Activated T-helper 2 cell treated with anti-CD3 and anti-CD28 coated beads, Interferon-gamma antibody, Interleukin-2, Interleukin-4, amounts not matched to agents 10 μg/mL and 5 μg/mL and 100 μg/mL, durations not matched to agents 14 hours and 24 hours and 36 hours (primary cell): ENCODE measurements around the gene CLTRN. TPM values are rescaled to one million over a fixed set of nuclear protein-coding genes. Genes with fewer than 3 reads are reported as not detected.
"Not testable (repeated sequence)": the region's sequence is repeated elsewhere in the genome, so short reads cannot be mapped to it uniquely, and the experiment has no call there.

Source experiments
- DNase-seq: peaks from one replicate; pipeline ENCODE4 v3.0.0; 2021; ENCODE audit warnings: low spot score
- H3K27ac Mint-ChIP-seq: one replicate; pipeline ENCODE4 v1.8.0; 2021; ENCODE audit warnings: mixed read lengths
- H3K27me3 Mint-ChIP-seq: one replicate; pipeline ENCODE4 v1.8.0; 2021; ENCODE audit warnings: low read depth, mixed read lengths
- H3K36me3 Mint-ChIP-seq: one replicate; pipeline ENCODE4 v1.8.0; 2021; ENCODE audit warnings: low read depth, mixed read lengths
- H3K4me1 Mint-ChIP-seq: one replicate; pipeline ENCODE4 v1.8.0; 2021; ENCODE audit warnings: low read depth, mixed read lengths
- H3K4me3 Mint-ChIP-seq: one replicate; pipeline ENCODE4 v1.8.0; 2021; ENCODE audit warnings: low read depth, mild to moderate bottlenecking, moderate library complexity, mixed read lengths
- H3K9me3 Mint-ChIP-seq: one replicate; pipeline ENCODE4 v1.8.0; 2021; ENCODE audit warnings: mixed read lengths
- intact Hi-C: fragments of 100-400 bp; cut with micrococcal nuclease; formaldehyde crosslinking; loops from one replicate; pipeline ENCODE4 v1.15.1; 2023
- total RNA-seq: library from RNA; stranded (reverse); gene quantifications from 2 replicates; pipeline ENCODE4 v1.2.3, GENCODE V29; 2022

CLTRN gene
- total RNA-seq, result 0.23 and 0.25 TPM in 2 replicates

GRCh38 chrX:15664487-15665444 is at the start of gene CLTRN:
Gene CLTRN (minus strand): TSS chrX:15664805. CDS start chrX:15664775, 30 bp downstream.
- Mint-ChIP-seq H3K27ac (no peak within 1 kb of the TSS), H3K4me1 (no peaks in the 10 kb centered on the region), H3K9me3 (no peaks in the 10 kb centered on the region), H3K4me3 (no peak within 1 kb of the TSS), H3K27me3 (peaks cover 12% of the 10 kb centered on the region), H3K36me3 (no peaks in the 10 kb centered on the region)
- DNase-seq, result no peak
- intact Hi-C loops, result no loop called here

DNA sequence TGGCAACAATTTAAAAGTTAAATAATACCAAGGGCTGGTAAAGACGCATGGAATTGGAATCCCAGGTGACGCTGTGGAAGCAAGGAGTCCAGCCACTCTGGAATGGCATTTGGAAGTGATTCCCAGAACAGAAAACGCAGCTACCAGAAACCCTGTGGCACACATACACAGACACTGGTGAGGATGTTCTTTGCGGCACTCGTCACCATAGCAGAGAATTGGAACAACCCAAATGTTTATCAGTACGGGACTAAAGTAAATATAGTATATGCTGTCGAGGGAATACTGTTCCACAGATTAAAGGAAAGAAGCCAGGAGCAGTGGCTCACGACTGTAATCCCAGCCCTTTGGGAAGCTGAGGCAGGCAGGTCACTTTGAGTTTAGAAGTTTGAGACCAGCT is 39.7 kb upstream of the CLTRN start:
- H3K27me3 Mint-ChIP-seq, H3K9me3 Mint-ChIP-seq, H3K27ac Mint-ChIP-seq, H3K36me3 Mint-ChIP-seq, H3K4me3 Mint-ChIP-seq, H3K4me1 Mint-ChIP-seq, intact Hi-C loops, DNase-seq: not testable (repeated sequence)

GRCh38 chrX:15703809-15704208 is 39.2 kb upstream of the CLTRN start:
- H3K4me1 Mint-ChIP-seq, H3K9me3 Mint-ChIP-seq, H3K36me3 Mint-ChIP-seq, H3K27me3 Mint-ChIP-seq, intact Hi-C loops, DNase-seq, H3K4me3 Mint-ChIP-seq, H3K27ac Mint-ChIP-seq: not testable (repeated sequence)

GRCh38 chrX:15702488-15703371 is 38.1 kb upstream of the CLTRN start:
- DNase-seq, result no peak
- Mint-ChIP-seq H3K9me3 (no peaks in the 10 kb centered on the region), H3K27ac (no peak overlapping the region), H3K4me1 (no peaks in the 10 kb centered on the region), H3K27me3 (no peaks in the 10 kb centered on the region), H3K4me3 (no peak overlapping the region), H3K36me3 (peaks cover 7% of the 10 kb centered on the region)
- intact Hi-C loops, result no loop called here

GRCh38 chrX:15696516-15696915 is 31.9 kb upstream of the CLTRN start:
- no peaks in the 10 kb centered on the region for H3K9me3 Mint-ChIP-seq

GRCh38 chrX:15694941-15695451 is 30.4 kb upstream of the CLTRN start:
- no peak overlapping the region for H3K27ac Mint-ChIP-seq

More at GRCh38 chrX:15696516-15696915, 31.9 kb upstream of the CLTRN start:
- H3K27me3 Mint-ChIP-seq, result no peaks in the 10 kb centered on the region
- intact Hi-C loops, result no loop called here
- peaks cover 23% of the 10 kb centered on the region for H3K36me3 Mint-ChIP-seq
- no peak overlapping the region for H3K4me3 Mint-ChIP-seq
- H3K4me1 Mint-ChIP-seq, result peaks cover 2% of the 10 kb centered on the region
- H3K27ac Mint-ChIP-seq, result no peak overlapping the region
- DNase-seq, result no peak

DNA sequence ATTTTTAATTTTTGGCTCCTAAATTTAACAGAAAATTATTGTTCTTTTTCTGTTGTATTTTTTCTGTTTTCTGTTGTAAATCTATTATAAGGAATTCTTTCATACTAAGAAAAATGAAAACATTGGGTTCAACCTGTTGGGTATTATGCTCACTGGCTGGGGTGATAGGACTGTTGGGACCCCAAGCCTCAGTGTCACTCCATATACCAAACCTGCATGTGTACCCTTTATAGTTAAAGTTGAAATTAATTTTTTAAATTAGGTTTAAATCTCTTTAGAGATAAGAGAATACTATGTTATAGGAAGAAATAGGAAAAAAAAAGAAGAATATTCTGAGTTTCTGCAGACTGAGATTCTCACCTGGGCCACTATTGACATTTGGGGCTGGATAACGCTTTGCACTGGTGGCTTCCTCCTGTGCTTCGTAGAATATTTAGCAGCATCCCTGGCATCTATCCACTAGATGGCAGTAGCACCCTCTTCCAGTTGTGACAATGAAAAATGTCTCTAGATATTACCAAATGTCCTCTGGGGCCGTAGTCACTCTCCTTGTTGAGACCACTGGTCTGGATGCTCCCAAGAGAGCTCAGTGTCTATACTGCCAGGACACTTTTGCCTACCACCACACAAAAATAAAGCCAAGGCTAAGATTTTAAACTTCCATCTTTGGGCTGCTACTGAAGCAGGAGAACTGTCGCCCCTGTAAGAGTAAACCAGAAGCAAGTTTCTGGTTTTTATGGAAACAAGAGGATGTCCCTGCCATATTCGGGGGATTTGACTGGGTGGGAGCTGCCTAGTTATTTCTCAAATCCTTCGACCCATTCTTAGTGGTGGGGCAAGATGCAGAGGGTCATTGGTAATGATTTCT is 22.4 kb upstream of the CLTRN start:
- Mint-ChIP-seq H3K4me3 (no peak overlapping the region), H3K27me3 (no peaks in the 10 kb centered on the region), H3K36me3 (peaks cover 11% of the 10 kb centered on the region), H3K4me1 (peaks cover 4% of the 10 kb centered on the region), H3K27ac (no peak overlapping the region), H3K9me3 (no peaks in the 10 kb centered on the region)
- DNase-seq, result peak; percentile 37
- intact Hi-C loops, result loop anchor here (1.0 to 10.0 kb wide), 3 partner anchors 63 to 288 kb away; no protein-coding TSS in a partner anchor

More at GRCh38 chrX:15694941-15695451, 30.4 kb upstream of the CLTRN start:
- H3K4me3 Mint-ChIP-seq, result no peak overlapping the region
- DNase-seq, result no peak
- no peaks in the 10 kb centered on the region for H3K27me3 Mint-ChIP-seq
- intact Hi-C loops, result no loop called here
- peaks cover 26% of the 10 kb centered on the region for H3K36me3 Mint-ChIP-seq
- no peaks in the 10 kb centered on the region for H3K9me3 Mint-ChIP-seq
- H3K4me1 Mint-ChIP-seq, result peaks cover 2% of the 10 kb centered on the region

DNA sequence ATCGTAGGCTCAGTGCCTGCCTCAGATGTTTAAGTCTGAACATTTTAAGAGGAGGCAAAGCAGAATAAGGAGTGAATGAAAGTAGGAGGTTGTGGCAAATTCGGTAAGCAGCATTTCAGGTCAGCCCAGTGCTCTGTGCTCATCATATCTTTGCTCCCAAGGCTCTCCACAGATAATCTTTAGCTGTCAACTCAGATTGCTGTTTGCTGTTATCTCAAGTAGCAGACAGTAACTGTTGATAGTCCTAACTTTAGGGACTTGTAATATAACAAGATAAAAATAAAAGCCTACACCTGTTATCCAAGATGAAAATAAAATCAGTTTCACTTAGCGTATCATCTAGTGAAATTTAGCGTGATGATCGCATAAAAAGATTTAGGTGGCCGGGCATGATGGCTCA is 18.6 kb upstream of the CLTRN start:
- Mint-ChIP-seq H3K36me3 (peaks cover 3% of the 10 kb centered on the region), H3K27ac (no peak overlapping the region), H3K9me3 (no peaks in the 10 kb centered on the region), H3K4me3 (no peak overlapping the region), H3K4me1 (peaks cover 11% of the 10 kb centered on the region), H3K27me3 (no peaks in the 10 kb centered on the region)
- no peak for DNase-seq
- intact Hi-C loops, result loop anchor here (10.0 kb wide), 1 partner anchor 292 kb away; no protein-coding TSS in a partner anchor

DNA sequence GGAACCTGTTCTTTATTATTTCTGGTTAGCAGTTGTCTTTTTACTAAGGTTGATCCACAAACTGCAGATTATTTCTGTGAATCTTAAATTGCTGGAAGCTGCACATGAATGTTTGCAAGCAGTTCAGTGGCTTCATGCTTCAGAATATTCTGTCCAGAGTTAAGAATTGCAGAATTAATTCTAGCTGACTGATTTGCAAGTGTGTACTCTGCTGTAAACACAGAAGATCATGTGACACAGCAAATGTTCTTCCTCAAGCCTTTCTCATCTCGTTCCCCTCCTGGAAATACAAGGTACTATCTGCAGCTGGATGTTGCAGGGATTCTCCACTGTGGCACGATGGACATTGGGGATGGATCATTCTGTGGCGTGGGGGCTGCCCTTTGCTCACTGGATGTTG is 16.8 kb upstream of the CLTRN start:
- H3K27me3 Mint-ChIP-seq, result no peaks in the 10 kb centered on the region
- H3K36me3 Mint-ChIP-seq, result peaks cover 3% of the 10 kb centered on the region
- H3K4me1 Mint-ChIP-seq, result peaks cover 17% of the 10 kb centered on the region
- no peak overlapping the region for H3K4me3 Mint-ChIP-seq
- intact Hi-C loops, result loop anchor here (10.0 kb wide), 1 partner anchor 293 kb away; no protein-coding TSS in a partner anchor
- DNase-seq, result no peak
- H3K9me3 Mint-ChIP-seq, result no peaks in the 10 kb centered on the region
- no peak overlapping the region for H3K27ac Mint-ChIP-seq

- Mint-ChIP-seq H3K27me3 (no peaks in the 10 kb centered on the region), H3K36me3 (peaks cover 3% of the 10 kb centered on the region), H3K4me3 (no peak overlapping the region), H3K27ac (peak overlapping the region; percentile 23), H3K9me3 (no peaks in the 10 kb centered on the region), H3K4me1 (peaks cover 14% of the 10 kb centered on the region)
- DNase-seq, result no peak
- intact Hi-C loops, result loop anchor here (10.0 kb wide), 1 partner anchor 294 kb away; no protein-coding TSS in a partner anchor
Observed at GRCh38 chrX:15680401-15680800, 15.8 kb upstream of the CLTRN start.

DNA sequence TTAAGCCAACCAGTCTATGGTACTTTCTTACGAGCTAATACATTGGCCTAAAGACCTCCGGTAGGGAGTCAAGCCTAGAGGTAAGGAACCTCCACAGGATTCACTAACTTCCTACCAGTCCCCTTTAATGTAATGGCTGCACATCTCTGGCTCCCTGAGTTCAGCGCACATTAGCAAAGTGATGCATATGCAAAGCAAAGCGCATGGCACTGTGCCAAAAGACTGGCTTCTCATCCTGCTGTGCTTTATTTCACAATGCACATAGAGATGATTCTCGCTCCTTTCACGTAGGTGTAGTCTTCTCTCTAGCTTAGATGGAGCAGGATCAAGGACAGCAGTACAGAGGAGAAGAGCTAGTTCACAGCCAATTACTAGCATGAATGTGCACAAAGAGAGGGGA is 14.6 kb upstream of the CLTRN start:
- Mint-ChIP-seq H3K4me1 (peaks cover 14% of the 10 kb centered on the region), H3K36me3 (peaks cover 3% of the 10 kb centered on the region), H3K27ac (no peak overlapping the region), H3K4me3 (no peak overlapping the region), H3K27me3 (no peaks in the 10 kb centered on the region), H3K9me3 (no peaks in the 10 kb centered on the region)
- DNase-seq, result no peak
- intact Hi-C loops, result loop anchor here (10.0 kb wide), 1 partner anchor 1196 kb away; the partner anchor contains the start of gene RBBP7
